ENCODE measurements around the gene ASNSD1.

ASNSD1 gene

DNA sequence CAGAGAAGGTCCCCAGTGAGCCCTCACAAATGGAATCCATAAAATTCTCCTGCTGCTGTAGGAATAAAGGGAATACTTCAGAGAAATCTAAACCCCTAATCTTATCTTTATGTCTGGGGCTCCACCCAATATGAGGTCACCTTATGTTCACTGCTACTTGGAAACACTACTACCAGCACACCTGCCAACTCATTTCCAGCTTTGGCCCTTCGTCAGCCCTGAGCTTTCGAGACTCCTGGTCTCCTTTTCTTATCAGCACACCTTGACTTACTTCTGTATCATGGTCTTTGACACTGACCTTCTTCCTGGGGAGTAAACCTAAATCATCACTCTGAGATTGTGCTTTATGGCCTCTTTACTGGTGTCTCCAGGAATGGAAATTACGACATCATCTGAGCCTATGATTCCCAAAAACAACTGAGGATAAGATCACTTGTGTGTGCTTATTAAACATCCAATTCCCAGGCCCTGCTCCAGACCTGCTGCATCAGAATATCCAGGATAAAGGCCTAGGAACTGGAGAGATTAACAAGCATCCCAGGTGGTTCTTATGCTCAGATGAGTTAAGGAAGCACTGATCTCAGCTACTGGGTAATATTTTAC is 22.2 kb upstream of the ASNSD1 start:
- DNase-seq (ENCODE audit: low read depth in 1 of 2, low spot score in 1 of 2) = no peak
- TF ChIP-seq, protein P1, sequence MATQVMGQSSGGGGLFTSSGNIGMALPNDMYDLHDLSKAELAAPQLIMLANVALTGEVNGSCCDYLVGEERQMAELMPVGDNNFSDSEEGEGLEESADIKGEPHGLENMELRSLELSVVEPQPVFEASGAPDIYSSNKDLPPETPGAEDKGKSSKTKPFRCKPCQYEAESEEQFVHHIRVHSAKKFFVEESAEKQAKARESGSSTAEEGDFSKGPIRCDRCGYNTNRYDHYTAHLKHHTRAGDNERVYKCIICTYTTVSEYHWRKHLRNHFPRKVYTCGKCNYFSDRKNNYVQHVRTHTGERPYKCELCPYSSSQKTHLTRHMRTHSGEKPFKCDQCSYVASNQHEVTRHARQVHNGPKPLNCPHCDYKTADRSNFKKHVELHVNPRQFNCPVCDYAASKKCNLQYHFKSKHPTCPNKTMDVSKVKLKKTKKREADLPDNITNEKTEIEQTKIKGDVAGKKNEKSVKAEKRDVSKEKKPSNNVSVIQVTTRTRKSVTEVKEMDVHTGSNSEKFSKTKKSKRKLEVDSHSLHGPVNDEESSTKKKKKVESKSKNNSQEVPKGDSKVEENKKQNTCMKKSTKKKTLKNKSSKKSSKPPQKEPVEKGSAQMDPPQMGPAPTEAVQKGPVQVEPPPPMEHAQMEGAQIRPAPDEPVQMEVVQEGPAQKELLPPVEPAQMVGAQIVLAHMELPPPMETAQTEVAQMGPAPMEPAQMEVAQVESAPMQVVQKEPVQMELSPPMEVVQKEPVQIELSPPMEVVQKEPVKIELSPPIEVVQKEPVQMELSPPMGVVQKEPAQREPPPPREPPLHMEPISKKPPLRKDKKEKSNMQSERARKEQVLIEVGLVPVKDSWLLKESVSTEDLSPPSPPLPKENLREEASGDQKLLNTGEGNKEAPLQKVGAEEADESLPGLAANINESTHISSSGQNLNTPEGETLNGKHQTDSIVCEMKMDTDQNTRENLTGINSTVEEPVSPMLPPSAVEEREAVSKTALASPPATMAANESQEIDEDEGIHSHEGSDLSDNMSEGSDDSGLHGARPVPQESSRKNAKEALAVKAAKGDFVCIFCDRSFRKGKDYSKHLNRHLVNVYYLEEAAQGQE (IDR thresholded peaks at IDR 0.05; ENCODE audit: insufficient replicate concordance, low read depth) = no peak
- TF ChIP-seq, protein P2, sequence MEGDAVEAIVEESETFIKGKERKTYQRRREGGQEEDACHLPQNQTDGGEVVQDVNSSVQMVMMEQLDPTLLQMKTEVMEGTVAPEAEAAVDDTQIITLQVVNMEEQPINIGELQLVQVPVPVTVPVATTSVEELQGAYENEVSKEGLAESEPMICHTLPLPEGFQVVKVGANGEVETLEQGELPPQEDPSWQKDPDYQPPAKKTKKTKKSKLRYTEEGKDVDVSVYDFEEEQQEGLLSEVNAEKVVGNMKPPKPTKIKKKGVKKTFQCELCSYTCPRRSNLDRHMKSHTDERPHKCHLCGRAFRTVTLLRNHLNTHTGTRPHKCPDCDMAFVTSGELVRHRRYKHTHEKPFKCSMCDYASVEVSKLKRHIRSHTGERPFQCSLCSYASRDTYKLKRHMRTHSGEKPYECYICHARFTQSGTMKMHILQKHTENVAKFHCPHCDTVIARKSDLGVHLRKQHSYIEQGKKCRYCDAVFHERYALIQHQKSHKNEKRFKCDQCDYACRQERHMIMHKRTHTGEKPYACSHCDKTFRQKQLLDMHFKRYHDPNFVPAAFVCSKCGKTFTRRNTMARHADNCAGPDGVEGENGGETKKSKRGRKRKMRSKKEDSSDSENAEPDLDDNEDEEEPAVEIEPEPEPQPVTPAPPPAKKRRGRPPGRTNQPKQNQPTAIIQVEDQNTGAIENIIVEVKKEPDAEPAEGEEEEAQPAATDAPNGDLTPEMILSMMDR (IDR thresholded peaks at IDR 0.05; ENCODE audit: insufficient read depth, low read length) = no peak
- TF ChIP-seq SPI1 (IDR thresholded peaks at IDR 0.05; ENCODE audit: borderline replicate concordance, low read depth) = no peak
- TF ChIP-seq GABPA (IDR thresholded peaks at IDR 0.05; ENCODE audit: low read depth) = no peak
- no peak for TF ChIP-seq POLR2AphosphoS5 (IDR thresholded peaks at IDR 0.05; ENCODE audit: low read depth)
- no peak overlapping the region for H3K4me3 ChIP-seq (replicated peaks; ENCODE audit: insufficient read depth, low read length)
- H3K27me3 ChIP-seq (ENCODE audit: insufficient read depth, poor library complexity, severe bottlenecking) = no peaks in the 10 kb centered on the region
- H3K27ac ChIP-seq (replicated peaks) = no peak overlapping the region

DNA sequence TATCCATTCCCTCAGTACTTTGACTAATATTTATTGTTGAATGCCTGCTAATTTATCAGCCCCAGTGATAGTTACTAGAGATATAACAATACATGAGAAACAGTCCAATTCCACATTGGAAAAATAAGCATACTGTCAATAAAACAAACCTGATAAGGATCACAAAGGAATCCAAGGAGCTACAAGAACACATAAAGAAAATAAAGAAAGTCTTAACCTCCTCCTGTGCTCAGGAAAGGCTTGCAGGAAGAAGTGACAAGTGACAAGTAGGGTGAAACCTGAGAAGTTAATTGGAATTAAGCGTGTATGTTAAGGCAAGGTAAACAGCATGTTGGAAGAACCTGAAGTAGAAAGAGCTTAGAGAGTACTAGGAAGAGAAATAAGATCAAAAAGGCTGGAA is 20.3 kb upstream of the ASNSD1 start:
- TF ChIP-seq POLR2AphosphoS5 (IDR thresholded peaks at IDR 0.05; ENCODE audit: low read depth) (no peak), GABPA (IDR thresholded peaks at IDR 0.05; ENCODE audit: low read depth) (no peak)
- TF ChIP-seq, protein P2 (IDR thresholded peaks at IDR 0.05; ENCODE audit: insufficient read depth, low read length) = no peak
- Histone ChIP-seq H3K27ac (replicated peaks) (no peak overlapping the region), H3K4me3 (replicated peaks; ENCODE audit: insufficient read depth, low read length) (no peak overlapping the region), H3K27me3 (ENCODE audit: insufficient read depth, poor library complexity, severe bottlenecking) (no peaks in the 10 kb centered on the region)
- DNase-seq (ENCODE audit: low read depth in 1 of 2, low spot score in 1 of 2) = no peak

DNA sequence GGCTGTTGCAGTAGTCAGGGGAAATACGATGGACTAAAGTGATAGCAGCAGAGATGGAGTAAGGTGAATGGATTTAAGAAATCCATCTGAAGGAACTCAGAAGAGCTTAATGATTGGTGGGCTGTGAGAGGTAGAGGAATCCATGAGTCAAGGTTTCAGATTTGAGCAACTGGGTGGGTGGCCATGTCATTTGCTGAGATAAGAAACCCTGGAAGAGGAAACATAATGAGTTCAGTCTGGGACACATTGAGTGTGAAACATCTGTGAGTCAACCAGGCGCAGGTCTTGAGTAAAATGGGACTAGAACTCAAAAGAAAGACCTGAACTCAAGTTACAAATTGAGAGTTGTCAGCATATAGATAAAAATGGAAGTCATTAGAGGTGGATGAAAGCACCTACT is 19.7 kb upstream of the ASNSD1 start:
- TF ChIP-seq GABPA (IDR thresholded peaks at IDR 0.05; ENCODE audit: low read depth) (no peak), POLR2AphosphoS5 (IDR thresholded peaks at IDR 0.05; ENCODE audit: low read depth) (no peak)
- no peak for DNase-seq (ENCODE audit: low read depth in 1 of 2, low spot score in 1 of 2)
- Histone ChIP-seq H3K27me3 (ENCODE audit: insufficient read depth, poor library complexity, severe bottlenecking) (no peaks in the 10 kb centered on the region), H3K4me3 (replicated peaks; ENCODE audit: insufficient read depth, low read length) (no peak overlapping the region), H3K27ac (replicated peaks) (no peak overlapping the region)

DNA sequence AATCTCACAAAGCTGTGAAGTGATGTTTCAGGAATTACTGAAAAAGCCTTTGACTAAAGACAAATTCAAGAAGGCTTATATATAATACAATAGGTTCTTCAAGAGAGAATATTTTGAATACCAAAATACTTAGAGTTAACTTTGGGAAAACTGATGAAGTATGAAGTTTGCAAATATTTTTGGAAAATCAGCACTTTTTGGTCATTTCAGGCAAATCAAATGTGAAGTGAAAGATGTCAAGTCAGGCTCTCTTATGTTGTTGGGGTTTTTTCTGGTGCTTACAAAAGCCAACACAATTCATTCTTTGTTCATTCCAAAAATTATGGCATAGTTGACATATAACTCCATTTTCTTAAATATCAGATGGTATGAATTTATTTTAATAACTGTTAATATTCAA is 14.7 kb upstream of the ASNSD1 start:
- TF ChIP-seq, protein P1 (IDR thresholded peaks at IDR 0.05; ENCODE audit: insufficient replicate concordance, low read depth) = no peak
- no peak for TF ChIP-seq SPI1 (IDR thresholded peaks at IDR 0.05; ENCODE audit: borderline replicate concordance, low read depth)
- TF ChIP-seq POLR2AphosphoS5 (IDR thresholded peaks at IDR 0.05; ENCODE audit: low read depth) = no peak
- TF ChIP-seq GABPA (IDR thresholded peaks at IDR 0.05; ENCODE audit: low read depth) = no peak
- TF ChIP-seq, protein P2 (IDR thresholded peaks at IDR 0.05; ENCODE audit: insufficient read depth, low read length) = no peak
- Histone ChIP-seq H3K27ac (replicated peaks) (no peak overlapping the region), H3K4me3 (replicated peaks; ENCODE audit: insufficient read depth, low read length) (no peak overlapping the region), H3K27me3 (ENCODE audit: insufficient read depth, poor library complexity, severe bottlenecking) (no peaks in the 10 kb centered on the region)
- DNase-seq (ENCODE audit: low read depth in 1 of 2, low spot score in 1 of 2) = no peak
